HG03469 (cell line): ENCODE data around the gene ARL5C.
"Not testable (repeated sequence)": the region's sequence is repeated elsewhere in the genome, so short reads cannot be mapped to it uniquely, and the experiment has no call there.

Source experiments
- ATAC-seq: cut with Tn5 transposase; IDR thresholded peaks from one replicate; pipeline ENCODE4 v1.9.1; 2021; ENCODE audit warnings: mild to moderate bottlenecking, moderate library complexity, moderate number of reproducible peaks; ENCODE audit not compliant: unreplicated experiment

The ARL5C gene

DNA sequence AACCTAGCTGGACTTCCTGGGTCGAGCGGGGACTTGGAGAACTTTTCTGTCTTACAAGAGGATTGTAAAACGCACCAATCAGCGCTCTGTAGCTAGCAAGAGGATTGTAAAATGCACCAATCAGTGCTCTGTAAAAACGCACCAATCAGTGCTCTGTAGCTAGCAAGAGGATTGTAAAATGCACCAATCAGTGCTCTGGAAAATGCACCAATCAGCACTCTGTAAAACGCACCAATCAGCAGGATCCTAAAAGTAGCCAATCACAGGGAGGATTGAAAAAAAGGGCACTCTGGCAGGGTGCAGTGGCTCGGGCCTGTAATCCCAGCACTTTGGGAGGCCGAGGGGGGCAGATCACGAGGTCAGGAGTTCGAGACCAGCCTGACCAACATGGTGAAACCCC lies 2.5 kb upstream of the ARL5C start:
- ATAC-seq = not testable (repeated sequence)

DNA sequence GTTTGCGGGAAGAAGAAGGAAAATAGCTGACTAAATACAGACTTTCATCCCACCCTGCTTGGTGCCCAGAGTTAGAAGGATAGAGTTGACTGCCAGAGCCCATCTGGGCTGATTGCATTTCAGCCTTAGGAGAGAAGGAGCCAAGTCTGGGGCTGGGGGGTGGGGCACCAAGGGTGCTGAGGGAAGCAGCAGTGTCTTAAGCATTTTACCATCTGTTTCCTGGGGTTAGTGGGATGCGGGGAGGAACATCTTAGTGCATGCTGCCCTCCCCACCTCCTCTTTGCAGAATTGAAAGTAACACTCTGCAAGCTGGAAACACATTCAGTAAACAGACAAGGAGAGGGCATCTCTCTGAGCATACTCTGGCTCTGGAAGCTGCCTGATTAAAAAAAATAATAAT lies 1.5 kb upstream of the ARL5C start:
- ATAC-seq = no peak

DNA sequence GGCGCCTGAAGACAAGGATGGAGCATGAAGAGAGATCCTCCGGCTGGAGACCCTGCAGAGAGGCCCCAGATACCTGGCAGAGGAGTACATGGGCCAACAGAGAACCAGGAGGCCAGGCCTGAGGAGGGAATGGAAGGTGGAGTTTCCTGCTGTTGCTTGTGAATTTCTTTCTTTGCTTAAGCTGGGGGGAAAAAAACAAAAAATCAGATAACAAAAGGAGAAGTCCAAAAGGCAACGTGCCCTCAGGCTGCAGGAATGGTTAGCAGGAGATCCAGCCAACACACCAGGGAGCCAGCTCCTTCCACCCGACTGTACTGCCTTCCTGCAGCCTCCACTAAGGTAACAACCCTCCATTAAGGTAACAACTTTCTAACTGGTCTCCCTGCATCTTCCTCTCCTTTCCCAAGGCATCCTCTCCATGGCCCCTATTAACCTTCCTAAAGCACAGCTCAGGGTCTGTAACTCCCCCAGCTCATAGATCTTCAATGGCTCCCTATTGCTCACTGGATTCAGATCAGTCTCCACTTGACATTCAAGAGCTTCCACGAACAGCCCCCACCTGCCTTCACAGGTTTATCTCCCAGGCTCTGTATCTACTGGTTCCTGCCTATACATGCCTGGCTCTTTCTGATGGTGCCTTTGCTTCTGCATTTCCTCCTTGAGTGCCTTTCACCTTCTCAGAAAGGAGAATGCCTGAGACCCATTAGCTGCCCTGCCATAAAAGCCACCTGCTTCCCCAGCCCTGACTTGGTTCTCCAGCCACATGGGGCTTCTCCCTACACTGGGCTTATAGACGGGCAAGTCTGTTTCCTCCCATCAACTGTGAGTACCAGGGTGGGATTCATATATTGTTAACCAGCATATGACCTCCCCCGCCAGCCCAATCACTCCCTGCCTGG lies 725 bp upstream of the ARL5C start:
- ATAC-seq = no peak

DNA sequence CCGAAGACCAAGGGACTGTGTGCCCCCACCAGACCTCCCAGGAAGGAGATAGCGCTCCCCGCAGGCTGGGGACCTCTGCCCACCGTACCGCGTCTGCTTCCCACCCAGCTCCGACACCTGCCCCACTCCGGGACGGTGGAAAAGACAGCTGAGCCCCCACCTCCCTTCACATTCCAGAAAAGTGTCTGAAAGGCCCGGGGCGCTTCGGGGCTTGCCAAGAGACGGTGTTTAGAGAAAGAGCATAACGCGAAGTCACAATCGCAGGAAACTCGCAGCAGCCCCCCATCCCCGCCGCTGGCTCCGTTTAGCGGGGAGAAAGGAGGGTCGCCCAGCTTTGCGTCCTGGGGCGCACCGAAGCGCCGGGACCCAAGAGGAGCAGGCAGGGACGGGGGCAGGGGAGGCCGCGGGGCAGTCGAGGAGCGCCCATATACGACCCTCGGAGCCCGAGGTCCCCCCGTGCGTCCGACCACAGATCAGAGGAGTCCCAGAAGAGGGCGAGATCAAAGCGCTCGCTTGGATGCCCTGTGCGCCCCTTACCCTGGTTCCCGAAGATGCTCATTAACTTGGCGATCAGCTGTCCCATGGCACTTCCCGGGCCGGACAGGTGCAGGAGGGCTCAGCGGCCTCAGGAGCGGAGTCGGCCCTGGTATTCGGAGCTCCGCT lies 652 bp downstream of the ARL5C start:
- ATAC-seq = no peak

DNA sequence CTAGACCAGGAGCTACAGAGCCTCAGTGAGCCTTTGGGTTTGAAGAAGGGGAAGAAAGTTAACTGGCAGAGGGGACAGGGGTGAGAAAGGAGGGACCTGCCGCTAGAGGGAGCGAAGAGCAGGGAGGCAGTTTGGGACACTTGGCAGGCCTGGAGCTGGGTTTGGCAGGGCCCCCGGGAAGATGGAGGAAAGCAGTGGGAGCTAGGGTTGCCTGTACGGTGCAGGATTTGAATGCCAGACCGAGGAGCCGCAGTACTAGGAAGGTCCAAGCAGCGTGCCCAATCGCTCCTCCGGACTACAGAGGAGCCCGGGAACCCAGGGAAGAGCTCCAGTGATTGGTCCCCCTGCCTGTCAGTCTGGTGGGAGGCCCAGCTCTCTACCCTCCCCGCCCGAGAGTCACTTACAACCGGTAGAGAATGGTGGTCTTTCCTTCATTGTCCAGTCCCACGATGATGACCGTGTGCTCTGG lies 1.3 kb downstream of the ARL5C start:
- ATAC-seq = no peak

DNA sequence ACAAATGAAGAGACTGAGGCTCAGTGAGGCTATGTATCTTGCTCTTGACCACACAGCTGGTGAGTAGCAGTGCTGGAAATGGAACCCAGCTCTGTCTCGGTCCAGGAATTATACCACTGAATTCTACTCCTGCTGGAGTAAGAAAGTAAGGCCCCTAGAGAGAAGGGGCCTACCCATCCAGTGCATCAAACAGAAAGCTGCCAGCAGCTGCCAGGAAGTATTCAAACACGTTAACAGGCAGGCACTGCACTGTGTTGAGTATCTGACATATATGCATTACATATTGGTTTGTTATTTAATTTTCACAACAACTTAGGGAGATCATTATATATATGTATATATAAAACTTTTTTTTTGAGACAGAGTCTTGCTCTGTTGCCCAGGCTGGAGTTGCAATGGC lies 4.0 kb downstream of the ARL5C start:
- no peak for ATAC-seq

DNA sequence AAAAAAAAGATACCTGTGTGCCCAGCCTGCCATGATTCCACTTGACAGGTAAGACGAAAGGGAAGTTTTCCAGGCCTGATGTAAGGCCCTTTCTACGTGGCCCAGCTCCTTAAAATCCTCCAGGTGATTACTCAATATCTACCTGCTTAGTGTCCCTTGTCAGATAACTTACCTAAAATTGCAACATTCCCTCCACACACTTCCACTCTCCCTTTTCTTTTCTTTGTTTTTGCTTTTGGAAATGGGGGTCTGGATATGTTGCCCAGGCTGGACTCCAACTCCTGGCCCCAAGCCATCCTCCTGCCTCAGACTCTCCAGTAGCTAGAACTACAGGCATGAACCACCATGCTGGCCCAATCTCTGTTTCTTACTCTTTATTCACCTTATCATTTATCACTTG lies 7.3 kb downstream of the ARL5C start:
- no peak for ATAC-seq

DNA sequence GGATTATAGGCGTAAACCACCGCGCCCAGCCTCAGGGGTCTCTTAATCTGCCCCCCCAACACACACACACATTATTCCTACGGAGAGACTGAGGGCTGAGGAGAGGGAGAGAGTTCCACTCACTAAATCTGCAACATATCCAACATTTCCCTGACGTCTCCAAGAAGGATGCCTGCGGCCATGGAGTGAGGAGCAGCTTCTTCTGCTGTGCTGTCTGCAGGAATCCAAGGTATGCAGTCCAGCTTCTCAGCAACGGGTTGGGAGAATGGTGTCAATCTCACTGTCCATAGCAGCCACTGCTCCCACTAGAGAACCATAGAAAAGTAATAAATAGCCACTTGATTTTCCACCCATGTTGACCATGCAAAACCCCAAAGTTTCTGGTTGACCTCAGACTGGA lies 9.5 kb downstream of the ARL5C start:
- no peak for ATAC-seq

DNA sequence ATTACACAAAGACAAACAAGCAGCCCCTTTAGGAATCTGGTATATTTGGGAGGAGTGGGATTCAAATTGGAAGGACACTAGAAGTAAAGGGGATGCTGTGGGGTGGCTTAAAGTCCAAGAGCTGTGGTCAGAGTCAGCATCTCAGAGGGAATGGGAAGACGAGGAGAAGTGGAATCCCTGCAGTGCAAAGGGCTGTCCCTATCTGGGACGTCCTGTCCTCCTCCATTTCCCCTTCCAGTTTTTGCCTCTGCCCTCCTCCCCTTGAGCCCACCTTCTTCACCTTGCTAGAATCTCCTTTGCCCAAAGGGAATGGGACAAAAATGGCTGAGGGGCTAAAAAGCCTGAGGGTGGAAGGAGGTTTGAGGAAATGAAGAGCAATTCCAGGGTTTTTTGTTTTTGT lies 10.3 kb downstream of the ARL5C start:
- no peak for ATAC-seq

DNA sequence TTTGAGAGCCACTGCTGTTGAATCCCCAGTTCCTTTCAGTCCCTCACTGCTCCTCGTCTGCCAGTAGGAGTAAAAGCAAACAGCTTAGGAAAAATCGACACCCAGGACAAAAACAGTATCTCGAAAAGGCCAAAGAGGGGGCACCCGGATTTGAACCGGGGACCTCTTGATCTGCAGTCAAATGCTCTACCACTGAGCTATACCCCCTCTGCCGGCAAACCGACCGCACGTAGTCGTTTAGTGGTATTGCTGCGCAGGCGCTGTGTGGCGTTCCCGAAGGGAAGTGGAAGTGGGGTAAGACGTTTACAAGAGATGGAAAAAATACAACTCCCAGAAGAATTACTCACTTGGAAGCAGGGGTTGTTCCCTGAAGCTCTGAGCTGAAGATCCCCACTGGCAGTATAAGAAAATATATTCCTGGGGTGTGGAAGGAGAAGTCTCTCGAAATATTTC lies 12.3 kb downstream of the ARL5C start:
- no peak for ATAC-seq

DNA sequence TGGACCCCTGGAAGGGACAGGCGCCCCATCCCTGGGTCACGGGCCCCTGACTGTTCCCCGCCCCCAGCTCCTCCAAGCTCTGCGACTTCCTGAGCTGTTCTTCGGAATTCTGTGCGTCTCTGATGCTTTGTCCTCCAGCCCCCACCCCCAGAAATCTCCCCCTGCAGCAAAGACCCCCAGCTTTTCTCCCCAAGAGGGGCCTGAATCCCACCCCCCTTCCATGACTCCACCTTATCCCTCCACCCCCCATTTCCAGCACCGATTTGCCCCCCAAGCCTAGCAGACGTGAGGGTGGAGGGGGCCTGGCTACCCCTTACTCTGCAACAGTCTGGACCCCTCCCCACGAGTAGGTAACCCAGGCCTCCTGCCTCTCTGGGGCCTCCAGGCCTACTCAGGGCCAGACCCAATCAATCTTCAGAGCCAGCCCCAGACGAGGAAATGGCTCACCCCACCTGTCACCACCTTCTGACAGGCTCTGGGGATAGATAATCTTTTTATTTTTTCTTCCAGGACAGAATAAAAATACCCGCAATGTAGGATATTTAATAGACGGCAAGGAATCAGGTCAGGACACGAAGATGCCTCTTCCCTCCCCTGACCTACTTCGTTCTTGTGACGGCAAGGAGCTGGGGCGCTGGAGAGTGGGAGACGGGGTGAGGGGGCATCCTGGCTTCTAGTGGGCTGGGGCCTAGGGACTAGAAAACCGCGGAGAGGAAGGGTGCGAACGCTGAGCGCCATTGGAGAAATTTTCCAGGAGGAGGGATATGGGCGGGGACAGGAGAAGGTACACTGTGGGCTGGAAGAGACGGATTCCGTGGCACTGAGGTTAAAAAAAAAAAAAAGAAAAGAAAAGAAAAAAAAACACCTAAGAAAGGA lies 13.8 kb downstream of the ARL5C start:
- no peak for ATAC-seq

DNA sequence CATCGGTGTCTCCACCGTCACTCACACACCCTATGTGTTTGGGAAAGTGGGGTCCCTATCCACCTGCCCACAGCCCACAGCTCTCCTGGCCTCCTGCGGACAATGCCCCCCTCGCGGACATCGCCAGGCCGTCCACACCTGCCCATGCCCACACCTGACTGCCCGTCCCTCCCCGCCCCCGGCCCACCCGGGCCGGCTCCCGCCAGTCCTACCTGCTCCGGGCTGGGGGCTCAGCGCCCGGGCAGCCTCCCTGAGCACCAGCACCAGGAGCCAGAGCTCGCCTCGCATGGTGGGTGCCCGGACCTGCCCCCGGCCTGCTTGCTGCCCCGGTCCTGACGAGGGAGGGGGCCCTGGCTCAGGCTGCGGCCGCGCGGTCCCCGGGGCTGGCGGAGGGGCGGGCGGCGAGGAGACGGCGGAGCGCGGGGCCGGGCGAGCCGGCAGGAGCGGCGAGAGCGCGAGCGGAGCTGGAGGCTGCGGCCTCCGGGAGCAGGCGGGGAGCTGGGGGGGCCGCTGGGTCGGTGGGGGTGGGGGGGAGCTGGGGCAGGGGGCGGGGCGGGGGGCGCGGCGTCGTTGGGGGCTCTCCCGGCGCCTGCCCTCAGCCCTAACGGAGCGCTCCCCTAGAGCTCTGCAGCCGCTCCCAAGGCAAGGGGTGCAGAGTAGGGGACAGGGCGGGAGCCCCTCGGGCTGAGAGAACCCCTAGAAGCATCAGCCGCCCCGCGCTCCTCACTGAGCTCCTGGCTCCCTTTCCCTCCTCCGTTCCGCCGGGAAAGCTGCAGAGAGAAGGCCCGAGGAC lies 14.6 kb downstream of the ARL5C start, which contains the start of gene PLXDC1:
TSS of gene PLXDC1 (minus strand) at position 488 of the 793 bp plus-strand sequence. CDS start at position 288, 200 bp downstream.
- ATAC-seq = no peak

DNA sequence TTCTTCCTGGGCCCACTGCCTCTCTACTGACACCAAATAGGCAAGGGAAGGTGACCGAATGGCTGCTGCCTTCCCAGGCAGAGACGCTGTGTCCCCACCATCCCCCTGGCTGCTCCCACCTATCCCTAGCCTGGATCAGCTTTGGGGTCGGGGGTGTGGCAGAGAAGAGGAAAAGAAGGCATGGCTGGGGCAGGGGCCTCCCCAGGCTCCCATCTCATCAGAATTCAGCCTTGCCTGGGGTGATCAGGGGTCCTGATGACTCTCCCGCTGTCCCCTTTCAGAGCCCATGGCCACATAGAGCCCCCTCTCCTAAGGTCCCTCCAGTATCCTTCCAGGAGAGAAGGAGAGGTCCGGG lies 15.2 kb downstream of the ARL5C start:
- ATAC-seq = no peak

DNA sequence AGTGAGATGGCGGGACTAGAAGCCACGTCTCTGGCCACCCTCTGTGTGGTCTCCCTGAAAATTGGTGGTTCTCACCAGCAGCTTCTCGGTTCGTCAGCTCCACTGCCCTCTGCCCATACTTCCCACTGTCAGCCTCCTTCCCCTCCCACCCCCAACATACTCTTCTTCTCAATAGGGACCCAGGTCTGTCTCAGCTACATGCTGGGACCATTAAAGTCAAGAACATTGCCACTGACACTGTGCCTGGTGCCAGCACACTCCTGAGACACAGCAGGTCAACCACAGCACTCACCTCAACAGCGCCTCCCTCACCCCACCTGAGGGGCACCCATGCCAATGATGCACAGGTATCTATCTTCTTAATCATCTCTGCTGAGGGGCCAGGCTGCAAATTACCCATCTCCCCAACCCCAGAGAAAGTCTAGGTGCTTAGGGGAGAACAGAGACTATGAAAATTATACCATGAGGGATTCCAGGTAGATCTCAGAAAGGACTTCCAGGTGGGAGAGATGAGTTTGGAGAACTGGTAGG lies 15.8 kb downstream of the ARL5C start:
- ATAC-seq = no peak

DNA sequence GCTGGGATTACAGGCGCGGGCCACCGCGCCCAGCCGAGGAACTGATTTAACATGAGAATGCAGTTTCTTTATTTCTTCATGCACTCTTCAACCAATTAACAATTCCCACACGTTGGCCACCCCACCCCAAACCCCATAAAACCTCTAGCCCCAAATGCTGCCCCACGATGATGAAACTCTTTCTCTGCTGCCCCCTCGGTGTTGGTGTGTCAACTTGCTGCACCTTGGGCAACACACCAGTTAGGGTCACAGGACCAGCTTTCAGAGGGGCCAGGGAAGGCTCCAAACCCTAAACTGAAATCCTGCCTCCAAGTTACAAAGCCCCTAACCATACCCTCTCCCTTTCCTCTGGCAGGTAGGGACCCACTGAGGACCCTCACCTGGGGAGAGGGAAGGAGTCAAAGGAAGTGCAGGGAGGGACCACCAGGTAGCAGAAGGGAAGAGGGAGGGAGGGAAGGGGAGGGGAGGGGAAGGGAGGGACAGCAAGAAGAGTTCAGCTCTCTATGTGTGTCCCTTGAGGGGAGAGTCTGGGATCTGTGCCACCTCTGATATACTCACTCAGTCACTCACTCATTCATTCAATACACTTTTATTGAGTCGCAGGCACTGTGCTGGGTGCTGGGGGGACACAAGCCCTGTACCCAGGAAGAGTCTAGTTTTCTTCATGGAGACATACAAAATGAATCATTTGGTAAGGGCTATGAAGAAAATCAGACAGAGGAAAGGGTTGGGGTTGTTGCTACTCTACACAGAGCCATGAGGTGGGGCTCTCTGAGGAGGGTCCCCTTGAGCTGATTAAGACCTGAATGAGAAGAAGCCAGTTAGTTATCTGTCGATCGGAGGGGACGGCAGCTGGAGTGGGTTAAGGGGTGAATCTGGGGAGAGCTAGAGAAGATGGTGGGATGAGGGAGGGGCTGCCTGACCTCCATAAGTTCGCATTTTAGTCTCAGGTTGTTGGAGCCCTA lies 18.5 kb downstream of the ARL5C start:
- ATAC-seq = no peak

DNA sequence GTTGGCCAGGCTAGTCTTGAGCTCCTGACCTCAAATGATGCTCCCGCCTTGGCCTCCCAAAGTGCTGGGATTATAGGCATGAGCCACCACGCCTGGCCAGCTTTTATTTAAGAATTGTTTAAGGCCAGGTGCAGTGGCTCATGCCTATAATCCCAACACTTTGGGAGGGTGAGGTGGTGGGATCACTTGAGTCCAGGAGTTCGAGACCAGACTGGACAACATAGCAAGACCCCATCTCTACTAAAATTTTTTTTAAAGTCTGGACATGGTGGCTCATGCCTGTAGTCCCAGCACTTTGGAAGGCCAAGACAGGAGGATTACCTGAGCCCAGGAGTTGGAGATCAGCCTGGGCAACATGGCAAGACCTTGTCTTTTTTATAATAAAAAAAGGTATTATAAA lies 19.7 kb downstream of the ARL5C start:
- no peak for ATAC-seq

DNA sequence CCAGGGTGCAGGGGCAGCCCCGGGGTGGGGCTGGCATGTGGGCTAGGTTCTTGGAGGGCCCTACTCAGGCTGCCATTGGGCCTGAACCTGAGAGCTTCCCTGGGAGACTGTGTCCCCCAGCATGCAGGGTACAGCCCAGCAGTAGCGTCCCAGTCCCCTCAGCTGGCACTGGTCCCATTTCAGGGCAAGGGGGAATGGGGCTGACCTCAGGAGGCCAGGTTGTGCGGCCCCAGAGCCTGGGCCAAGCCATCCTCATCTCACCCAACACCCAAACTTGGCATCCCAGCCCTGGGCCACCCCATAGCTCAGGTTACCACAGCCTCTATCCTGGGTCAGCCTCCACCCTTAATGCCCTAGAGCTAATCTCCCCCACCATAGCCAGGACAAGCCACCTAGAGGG lies 20.8 kb downstream of the ARL5C start:
- ATAC-seq = no peak

DNA sequence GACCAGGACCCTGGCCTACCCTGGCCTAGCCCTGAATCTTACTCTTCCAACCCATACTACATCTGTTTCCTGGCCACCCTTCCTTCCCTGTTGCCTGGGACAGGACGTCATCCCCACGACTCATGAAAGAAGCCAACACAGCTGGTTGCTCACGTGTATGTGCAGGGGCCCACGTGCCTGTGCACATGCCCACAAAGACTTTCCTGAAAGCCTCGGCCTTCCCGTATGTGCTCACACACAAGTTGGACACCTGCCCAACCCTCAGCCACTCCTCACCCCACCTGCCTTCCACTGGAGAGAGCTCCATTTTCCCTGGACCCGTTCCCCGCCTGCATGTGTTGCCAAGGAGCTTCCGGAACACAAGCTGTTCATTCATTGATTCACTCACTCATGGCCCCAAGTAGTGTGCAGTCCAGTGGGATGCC lies 21.5 kb downstream of the ARL5C start:
- no peak for ATAC-seq

DNA sequence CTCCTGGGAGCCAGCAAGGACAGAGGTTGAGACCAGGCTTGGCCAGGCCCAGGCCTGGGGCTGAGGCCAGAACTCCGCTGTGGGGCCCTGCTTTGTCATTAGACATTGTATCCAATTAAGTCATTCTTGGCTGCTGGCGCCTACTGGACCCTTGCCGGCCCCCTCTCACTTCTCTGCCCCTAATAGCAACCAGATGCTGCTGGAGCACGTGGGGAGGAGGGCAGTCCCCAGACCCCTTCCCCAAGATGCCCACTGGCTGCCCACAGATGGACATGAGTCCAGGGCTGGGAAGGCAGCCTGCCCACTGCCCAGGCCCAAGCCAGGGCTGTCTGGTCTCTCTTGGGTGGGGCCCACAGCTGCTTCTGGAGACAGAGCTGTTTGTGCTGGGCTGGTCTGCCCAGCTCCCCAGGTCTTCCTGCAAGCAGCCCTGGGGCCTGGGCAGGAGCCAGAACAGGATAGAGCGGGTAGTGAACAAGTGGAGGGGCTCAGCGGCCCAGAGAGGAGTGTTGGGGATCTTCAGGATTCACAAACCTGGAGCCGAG lies 22.3 kb downstream of the ARL5C start:
- ATAC-seq = no peak
